Activated naive CD8-positive, alpha-beta T cell treated with anti-CD3 and anti-CD28 coated beads, Interleukin-2, amount 10 ng/mL, durations not matched to agents 7 days and 5 days (primary cell): ENCODE results near the gene MROH7. TPM values are rescaled to one million over a fixed set of nuclear protein-coding genes. Genes with fewer than 3 reads are reported as not detected.

ENCODE experiments used
- ATAC-seq: fragments of 150-1000 bp; cut with Tn5 transposase; one replicate; pipeline ENCODE4 v1.10.0; 2021; ENCODE audit warnings: low read depth, moderate library complexity
- POLR2A ChIA-PET: fragments of 350-600 bp; sonication (Branson Sonifier 250); formaldehyde crosslinking; loops from one replicate; lab custom pipeline; 2021; ENCODE audit warnings: antibody characterized with exemption; lab: Charles Lee
- DNase-seq: peaks from one replicate; pipeline ENCODE4 v3.0.0; 2021
- H3K27ac Mint-ChIP-seq: one replicate; pipeline ENCODE4 v1.8.0; 2022; ENCODE audit warnings: mild to moderate bottlenecking, mixed read lengths
- H3K27me3 Mint-ChIP-seq: one replicate; pipeline ENCODE4 v1.8.0; 2022; ENCODE audit warnings: mild to moderate bottlenecking, moderate library complexity, mixed read lengths
- H3K36me3 Mint-ChIP-seq: one replicate; pipeline ENCODE4 v1.8.0; 2021; ENCODE audit warnings: mild to moderate bottlenecking, mixed read lengths
- H3K4me1 Mint-ChIP-seq: one replicate; pipeline ENCODE4 v1.8.0; 2021; ENCODE audit warnings: mixed read lengths
- H3K4me3 Mint-ChIP-seq: one replicate; pipeline ENCODE4 v1.8.0; 2022; ENCODE audit warnings: mild to moderate bottlenecking, moderate library complexity, mixed read lengths
- H3K9me3 Mint-ChIP-seq: one replicate; pipeline ENCODE4 v1.8.0; 2021; ENCODE audit warnings: mixed read lengths
- total RNA-seq, 2 experiments: library from RNA; stranded (reverse); gene quantifications; one replicate each; pipeline ENCODE4 v1.2.3, GENCODE V29; 2021

Gene MROH7
- under 1 TPM in 1 of 2 experiments, not detected in 1; 0.28 TPM for total RNA-seq

GRCh38 chr1:54640863-54641836, at the start of gene MROH7:
MROH7 (plus strand) TSS chr1:54641786; CDS start chr1:54652927, 11,141 bp downstream.
- Mint-ChIP-seq H3K4me1 (no peaks in the 10 kb centered on the region), H3K27ac (no peak within 1 kb of the TSS), H3K9me3 (peaks cover 7% of the 10 kb centered on the region), H3K36me3 (no peaks in the 10 kb centered on the region), H3K4me3 (no peak within 1 kb of the TSS), H3K27me3 (peaks cover 12% of the 10 kb centered on the region)
- ATAC-seq: no peak
- DNase-seq: no peak
- POLR2A ChIA-PET: no interaction called here

DNA sequence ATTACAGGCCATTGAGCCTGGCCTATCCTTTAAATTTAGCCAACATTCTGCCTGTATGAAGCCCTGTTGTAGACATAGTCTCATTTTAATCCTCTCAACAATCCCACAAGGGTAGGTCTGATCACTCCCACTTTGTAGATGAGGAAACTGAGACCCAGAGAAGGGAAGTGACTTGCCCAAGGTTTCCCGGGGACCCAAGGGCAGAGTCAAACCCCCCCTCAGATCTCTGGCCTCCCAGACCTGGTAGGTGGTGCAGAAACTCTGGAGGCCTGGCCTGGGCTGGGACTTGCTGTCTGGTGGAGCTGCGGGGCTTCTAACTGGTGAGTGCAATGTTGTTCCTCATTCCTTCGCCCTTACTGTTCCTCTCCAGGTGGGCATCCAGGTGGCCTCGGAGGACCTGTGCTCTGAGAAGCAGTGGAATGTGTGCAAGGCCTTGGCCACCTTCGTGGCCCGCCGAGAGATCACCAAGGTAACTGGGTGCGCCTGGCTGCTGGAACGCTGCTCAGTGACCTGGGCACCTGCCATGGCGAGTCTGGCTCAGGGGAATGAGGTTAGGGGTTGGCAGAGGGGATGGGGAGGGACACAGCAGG, 47.9 kb upstream of the MROH7 start:
- Mint-ChIP-seq H3K9me3 (no peaks in the 10 kb centered on the region), H3K27ac (no peak overlapping the region), H3K36me3 (no peaks in the 10 kb centered on the region), H3K4me3 (no peak overlapping the region), H3K27me3 (no peaks in the 10 kb centered on the region), H3K4me1 (peaks cover 5% of the 10 kb centered on the region)
- POLR2A ChIA-PET: no interaction called here
- DNase-seq (no peak), ATAC-seq (no peak)

DNA sequence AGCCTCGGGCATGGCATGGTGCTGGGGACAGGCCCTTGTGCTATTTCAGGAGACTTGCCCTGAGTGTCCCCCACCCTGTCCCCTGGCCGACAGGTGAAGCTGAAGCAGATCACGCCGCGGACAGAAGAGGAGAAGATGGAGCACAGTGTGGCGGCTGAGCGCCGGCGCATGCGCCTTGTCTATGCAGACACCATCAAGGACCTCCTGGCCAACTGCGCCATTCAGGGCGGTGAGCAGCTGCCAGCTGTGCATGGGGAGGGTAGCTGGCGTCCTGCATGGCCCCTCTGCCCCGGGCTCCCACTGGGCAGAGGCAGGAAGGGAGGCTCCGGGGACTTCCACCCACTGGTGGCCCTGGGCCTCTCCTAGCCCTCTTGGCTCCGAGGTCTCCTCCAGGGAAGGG, 47.1 kb upstream of the MROH7 start:
- DNase-seq (no peak), ATAC-seq (no peak)
- no peaks in the 10 kb centered on the region for H3K36me3 Mint-ChIP-seq
- H3K27me3 Mint-ChIP-seq: no peaks in the 10 kb centered on the region
- H3K9me3 Mint-ChIP-seq: no peaks in the 10 kb centered on the region
- H3K27ac Mint-ChIP-seq: no peak overlapping the region
- peaks cover 4% of the 10 kb centered on the region for H3K4me1 Mint-ChIP-seq
- no peak overlapping the region for H3K4me3 Mint-ChIP-seq
- POLR2A ChIA-PET: no interaction called here

- no peaks in the 10 kb centered on the region for H3K36me3 Mint-ChIP-seq
- H3K4me1 Mint-ChIP-seq: peaks cover 4% of the 10 kb centered on the region
- POLR2A ChIA-PET: interaction anchor here (0.6 kb wide), 1 partner anchor 9 kb away, joined by 3 read pairs; no protein-coding TSS in a partner anchor
These were observed 45.6 kb upstream of the MROH7 start for GRCh38 chr1:54595956-54596498.

DNA sequence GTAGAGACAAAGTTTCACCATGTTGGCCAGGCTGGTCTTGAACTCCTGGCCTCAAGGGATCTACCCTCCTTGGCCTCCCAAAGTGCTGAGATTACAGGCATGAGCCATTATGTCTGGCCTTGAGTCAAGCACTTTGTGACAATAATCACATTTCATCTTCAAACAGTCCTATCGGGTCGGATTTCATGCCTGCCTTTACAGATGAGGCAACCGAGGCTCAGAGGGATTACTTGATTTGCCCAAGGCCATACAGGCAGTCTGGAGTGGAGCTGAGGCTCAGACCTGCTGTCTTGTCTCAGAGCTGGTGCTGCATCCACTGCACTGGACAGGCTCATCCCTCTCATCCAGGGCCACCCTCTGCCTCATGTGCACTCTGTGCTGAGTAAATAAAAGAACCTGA, 44.8 kb upstream of the MROH7 start:
- Mint-ChIP-seq H3K36me3 (no peaks in the 10 kb centered on the region), H3K27ac (no peak overlapping the region), H3K27me3 (no peaks in the 10 kb centered on the region), H3K9me3 (no peaks in the 10 kb centered on the region), H3K4me3 (no peak overlapping the region), H3K4me1 (peaks cover 4% of the 10 kb centered on the region)
- POLR2A ChIA-PET: no interaction called here
- DNase-seq: no peak
- ATAC-seq: no peak

More at GRCh38 chr1:54595956-54596498, 45.6 kb upstream of the MROH7 start:
- DNase-seq: no peak
- H3K9me3 Mint-ChIP-seq: no peaks in the 10 kb centered on the region
- no peaks in the 10 kb centered on the region for H3K27me3 Mint-ChIP-seq
- ATAC-seq: no peak
- H3K4me3 Mint-ChIP-seq: no peak overlapping the region
- H3K27ac Mint-ChIP-seq: no peak overlapping the region

- no peaks in the 10 kb centered on the region for H3K9me3 Mint-ChIP-seq
- no peak overlapping the region for H3K4me3 Mint-ChIP-seq
- no peaks in the 10 kb centered on the region for H3K27me3 Mint-ChIP-seq
- H3K4me1 Mint-ChIP-seq: peaks cover 4% of the 10 kb centered on the region
- no peaks in the 10 kb centered on the region for H3K36me3 Mint-ChIP-seq
- H3K27ac Mint-ChIP-seq: no peak overlapping the region
- ATAC-seq (no peak), DNase-seq (no peak)
- POLR2A ChIA-PET: no interaction called here
These were observed 44.0 kb upstream of the MROH7 start for GRCh38 chr1:54597455-54598030.

GRCh38 chr1:54599211-54599823, 42.3 kb upstream of the MROH7 start:
- Mint-ChIP-seq H3K4me1 (peaks cover 6% of the 10 kb centered on the region), H3K36me3 (no peaks in the 10 kb centered on the region), H3K4me3 (no peak overlapping the region), H3K9me3 (no peaks in the 10 kb centered on the region), H3K27ac (no peak overlapping the region), H3K27me3 (no peaks in the 10 kb centered on the region)
- no peak for ATAC-seq
- no peak for DNase-seq
- POLR2A ChIA-PET: no interaction called here

GRCh38 chr1:54600947-54601721, 40.5 kb upstream of the MROH7 start:
- POLR2A ChIA-PET: no interaction called here
- Mint-ChIP-seq H3K9me3 (no peaks in the 10 kb centered on the region), H3K27me3 (no peaks in the 10 kb centered on the region), H3K4me1 (peaks cover 18% of the 10 kb centered on the region), H3K27ac (no peak overlapping the region), H3K36me3 (no peaks in the 10 kb centered on the region), H3K4me3 (no peak overlapping the region)
- DNase-seq (no peak), ATAC-seq (no peak)

DNA sequence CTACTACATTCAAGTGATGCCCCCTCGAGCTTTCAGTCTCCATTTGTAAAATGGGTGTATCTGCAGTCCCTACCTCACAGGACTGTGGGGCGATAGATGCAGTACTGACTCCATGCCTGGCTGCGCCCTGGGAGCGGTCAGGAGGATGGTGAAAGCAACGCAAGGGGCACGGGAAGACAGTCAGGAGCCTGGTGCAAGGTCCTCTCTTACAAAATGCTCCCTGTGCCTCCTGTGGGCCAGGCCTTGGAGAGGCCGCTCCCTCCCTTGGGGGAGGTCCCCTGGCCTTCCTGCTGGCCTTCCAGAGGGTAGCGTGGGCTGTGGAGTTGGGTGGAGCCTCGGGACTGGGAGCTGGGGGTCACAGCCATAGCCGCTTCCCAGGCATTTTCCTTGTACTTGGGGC, 39.9 kb upstream of the MROH7 start:
- Mint-ChIP-seq H3K9me3 (no peaks in the 10 kb centered on the region), H3K27ac (no peak overlapping the region), H3K4me3 (no peak overlapping the region), H3K4me1 (peaks cover 18% of the 10 kb centered on the region), H3K27me3 (no peaks in the 10 kb centered on the region), H3K36me3 (no peaks in the 10 kb centered on the region)
- POLR2A ChIA-PET: no interaction called here
- no peak for ATAC-seq
- no peak for DNase-seq

GRCh38 chr1:54602554-54602953, 39.0 kb upstream of the MROH7 start:
- POLR2A ChIA-PET: no interaction called here
- no peak overlapping the region for H3K4me3 Mint-ChIP-seq
- no peak for ATAC-seq
- DNase-seq: no peak
- no peaks in the 10 kb centered on the region for H3K27me3 Mint-ChIP-seq
- H3K36me3 Mint-ChIP-seq: no peaks in the 10 kb centered on the region
- H3K9me3 Mint-ChIP-seq: no peaks in the 10 kb centered on the region
- H3K4me1 Mint-ChIP-seq: peaks cover 17% of the 10 kb centered on the region
- no peak overlapping the region for H3K27ac Mint-ChIP-seq

GRCh38 chr1:54603241-54603640, 38.3 kb upstream of the MROH7 start:
- DNase-seq: no peak
- no peak for ATAC-seq
- Mint-ChIP-seq H3K4me3 (no peak overlapping the region), H3K36me3 (no peaks in the 10 kb centered on the region), H3K27me3 (no peaks in the 10 kb centered on the region), H3K4me1 (peaks cover 14% of the 10 kb centered on the region), H3K27ac (no peak overlapping the region), H3K9me3 (no peaks in the 10 kb centered on the region)
- POLR2A ChIA-PET: no interaction called here

DNA sequence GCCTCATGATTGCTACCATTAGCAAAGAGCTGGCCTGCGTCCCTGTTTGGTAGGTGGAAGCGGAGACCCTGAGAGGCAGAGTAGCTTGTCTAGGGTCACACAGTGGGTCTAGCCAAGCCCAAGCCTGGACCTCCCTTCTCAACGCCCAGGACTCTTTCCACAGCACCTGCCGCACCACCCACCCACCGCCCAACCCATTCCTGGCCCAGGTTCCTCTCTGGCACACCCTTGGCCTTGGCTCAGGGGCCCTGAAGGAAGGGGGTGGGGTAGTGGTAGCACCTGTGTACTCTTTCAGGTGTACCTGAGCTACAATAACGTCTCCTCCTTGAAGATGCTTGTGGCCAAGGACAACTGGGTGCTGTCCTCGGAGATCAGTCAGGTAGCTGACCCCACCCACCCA, 37.5 kb upstream of the MROH7 start:
- Mint-ChIP-seq H3K9me3 (no peaks in the 10 kb centered on the region), H3K4me3 (peak overlapping the region; percentile 9), H3K36me3 (no peaks in the 10 kb centered on the region), H3K27ac (peak overlapping the region; percentile 67), H3K27me3 (no peaks in the 10 kb centered on the region), H3K4me1 (peaks cover 14% of the 10 kb centered on the region)
- no peak for ATAC-seq
- POLR2A ChIA-PET: no interaction called here
- no peak for DNase-seq
